Natural killer cell (primary cell): ENCODE results near the gene TOP2B. TPM values are rescaled to one million over a fixed set of nuclear protein-coding genes. Genes with fewer than 3 reads are reported as not detected.

Source experiments
- ATAC-seq, 3 donors: fragments of 150-1000 bp in 2 of 3; fragments of 200-7000 bp in 1 of 3; cut with Tn5 transposase; 1 replicate in 1 of 3; 2 replicates in 2 of 3; pipeline ENCODE4 v1.10.0; 2021; ENCODE audit warnings: mild to moderate bottlenecking in 2 of 3, moderate library complexity in 2 of 3
- DNase-seq, 2 donors: peaks; one replicate each; pipeline versions ENCODE4 v3.0.0 to v3.0.0-alpha.2; 2013 to 2021; ENCODE audit warnings: mixed read lengths in 1 of 2
- H3K27ac ChIP-seq: one replicate; pipeline ENCODE4 v1.5.1; 2013; ENCODE audit warnings: mild to moderate bottlenecking, low read length
- H3K27me3 ChIP-seq: one replicate; pipeline ENCODE4 v1.6.1; 2013; ENCODE audit warnings: low read length; ENCODE audit not compliant: control insufficient read depth, insufficient read depth
- H3K36me3 ChIP-seq: one replicate; pipeline ENCODE4 v1.6.1; 2013; ENCODE audit warnings: low read length; ENCODE audit not compliant: control insufficient read depth, insufficient read depth
- H3K4me1 ChIP-seq: one replicate; pipeline ENCODE4 v1.6.1; 2013; ENCODE audit warnings: low read length; ENCODE audit not compliant: control insufficient read depth, insufficient read depth
- H3K4me3 ChIP-seq: one replicate; pipeline ENCODE4 v1.5.1; 2013; ENCODE audit warnings: low read length
- H3K9me3 ChIP-seq: one replicate; pipeline ENCODE4 v1.6.1; 2013; ENCODE audit warnings: low read length; ENCODE audit not compliant: control insufficient read depth, insufficient read depth
- H3K27ac Mint-ChIP-seq, 2 donors: one replicate each; pipeline ENCODE4 v1.8.0; 2022; ENCODE audit warnings: mild to moderate bottlenecking in 2 of 2, mixed read lengths in 2 of 2, moderate library complexity in 1 of 2
- H3K27me3 Mint-ChIP-seq, 2 donors: one replicate each; pipeline ENCODE4 v1.8.0; 2022; ENCODE audit warnings: low read depth in 2 of 2, mixed read lengths in 2 of 2
- H3K36me3 Mint-ChIP-seq: one replicate; pipeline ENCODE4 v1.8.0; 2022; ENCODE audit warnings: mixed read lengths
- H3K4me1 Mint-ChIP-seq, 2 donors: one replicate each; pipeline ENCODE4 v1.8.0; 2022; ENCODE audit warnings: mixed read lengths in 2 of 2
- H3K4me3 Mint-ChIP-seq: one replicate; pipeline ENCODE4 v1.8.0; 2022; ENCODE audit warnings: mild to moderate bottlenecking, moderate library complexity, mixed read lengths
- H3K9me3 Mint-ChIP-seq, 2 donors: one replicate each; pipeline ENCODE4 v1.8.0; 2022; ENCODE audit warnings: mixed read lengths in 2 of 2
- CTCF ChIP-seq: fragments of 200-600 bp; IDR thresholded peaks from one replicate; pipeline ENCODE4 v1.8.0; 2022; ENCODE audit warnings: antibody characterized with exemption
- WGBS: methylation state at CpG from one replicate; pipeline ENCODE4 v1.1.7; 2013; ENCODE audit warnings: missing lambda C conversion rate; ENCODE audit not compliant: insufficient coverage; 5-methylcytosine and 5-hydroxymethylcytosine counted together
- intact Hi-C: fragments of 100-400 bp; cut with micrococcal nuclease; formaldehyde crosslinking; loops from one replicate; pipeline ENCODE4 v1.14.2; 2022
- total RNA-seq, 4 donors: library from RNA; stranded (reverse); fragments of 120-200 nt in 1 of 4; gene quantifications; one replicate each; pipeline versions ENCODE4 v1.2.3 to v1.2.4, GENCODE V29; 2013 to 2022

The TOP2B gene
- total RNA-seq, 3 donors from 2014 or later (not counting 1 experiment from before 2014, with no cell fraction given): 126 to 180 (median 152) TPM

- DNase-seq (no peak), ATAC-seq (no peak)
- no peaks in the 10 kb centered on the region for H3K4me1 ChIP-seq
- Mint-ChIP-seq H3K4me1 (no peaks in the 10 kb centered on the region), H3K27ac (no peak overlapping the region), H3K9me3 (no peaks in the 10 kb centered on the region), H3K36me3 (no peaks in the 10 kb centered on the region), H3K4me3 (no peak overlapping the region), H3K27me3 (peaks cover 0 to 13% of the 10 kb centered on the region in 2 donors)
- H3K4me3 ChIP-seq: no peak overlapping the region
- WGBS: 77% methylated on average over 2 of the region's 2 CpGs
- H3K9me3 ChIP-seq: no peaks in the 10 kb centered on the region
- no peaks in the 10 kb centered on the region for H3K36me3 ChIP-seq
- intact Hi-C loops: no loop called here
- no peak for TF ChIP-seq CTCF
- H3K27ac ChIP-seq: no peak overlapping the region
- H3K27me3 ChIP-seq: no peaks in the 10 kb centered on the region
These were observed 26.2 kb upstream of the TOP2B start for GRCh38 chr3:25690768-25691533.

- ATAC-seq: no peak
- no peak overlapping the region for H3K4me3 Mint-ChIP-seq
- Histone ChIP-seq H3K27me3 (no peaks in the 10 kb centered on the region), H3K27ac (no peak overlapping the region), H3K9me3 (no peaks in the 10 kb centered on the region), H3K4me3 (no peak overlapping the region), H3K4me1 (no peaks in the 10 kb centered on the region), H3K36me3 (no peaks in the 10 kb centered on the region)
- H3K27me3 Mint-ChIP-seq: peaks cover 0 to 13% of the 10 kb centered on the region in 2 donors
- H3K36me3 Mint-ChIP-seq: no peaks in the 10 kb centered on the region
- no peak overlapping the region for H3K27ac Mint-ChIP-seq
- intact Hi-C loops: no loop called here
- no peaks in the 10 kb centered on the region for H3K9me3 Mint-ChIP-seq
- no peak for TF ChIP-seq CTCF
- H3K4me1 Mint-ChIP-seq: no peaks in the 10 kb centered on the region
- DNase-seq: no peak
- WGBS: 64% methylated on average over 2 of the region's 3 CpGs
These were observed 24.5 kb upstream of the TOP2B start for GRCh38 chr3:25689226-25689625.

- DNase-seq (no peak), ATAC-seq (no peak)
- Histone ChIP-seq H3K4me1 (no peaks in the 10 kb centered on the region), H3K9me3 (no peaks in the 10 kb centered on the region), H3K36me3 (no peaks in the 10 kb centered on the region), H3K27ac (no peak overlapping the region), H3K27me3 (no peaks in the 10 kb centered on the region), H3K4me3 (no peak overlapping the region)
- no peak overlapping the region for H3K4me3 Mint-ChIP-seq
- H3K4me1 Mint-ChIP-seq: no peaks in the 10 kb centered on the region
- no peaks in the 10 kb centered on the region for H3K9me3 Mint-ChIP-seq
- H3K27ac Mint-ChIP-seq: no peak overlapping the region
- intact Hi-C loops: no loop called here
- H3K36me3 Mint-ChIP-seq: no peaks in the 10 kb centered on the region
- 92% methylated on average over 1 of the region's 1 CpG for WGBS
- peaks cover 0 to 13% of the 10 kb centered on the region in 2 donors for H3K27me3 Mint-ChIP-seq
- no peak for TF ChIP-seq CTCF
These were observed 23.0 kb upstream of the TOP2B start for GRCh38 chr3:25687742-25688141.

GRCh38 chr3:25686766-25687165, 22.1 kb upstream of the TOP2B start:
- no peaks in the 10 kb centered on the region for H3K4me1 Mint-ChIP-seq
- intact Hi-C loops: no loop called here
- no peak overlapping the region for H3K27ac ChIP-seq
- no peak for DNase-seq
- TF ChIP-seq CTCF: no peak
- 96% methylated on average over 23 of the region's 23 CpGs for WGBS
- no peaks in the 10 kb centered on the region for H3K36me3 ChIP-seq
- H3K9me3 Mint-ChIP-seq: no peaks in the 10 kb centered on the region
- H3K4me1 ChIP-seq: no peaks in the 10 kb centered on the region
- peaks cover 0 to 13% of the 10 kb centered on the region in 2 donors for H3K27me3 Mint-ChIP-seq
- H3K27me3 ChIP-seq: no peaks in the 10 kb centered on the region
- H3K36me3 Mint-ChIP-seq: no peaks in the 10 kb centered on the region
- H3K4me3 ChIP-seq: no peak overlapping the region
- no peak overlapping the region for H3K27ac Mint-ChIP-seq
- no peaks in the 10 kb centered on the region for H3K9me3 ChIP-seq
- H3K4me3 Mint-ChIP-seq: no peak overlapping the region
- no peak for ATAC-seq
